Measurements from ENCODE around the gene SHROOM3. TPM values are rescaled to one million over a fixed set of nuclear protein-coding genes. Genes with fewer than 3 reads are reported as not detected.

Gene SHROOM3
- total RNA-seq, 1 donor from 2014 or later = 11.8 TPM

Small RNA genes lying within 50 kb of the gene (small RNA-seq; reads per million reads assigned to genes)
- not detected for gene MIR4450 (ENCODE audit: low replicate concordance)
- not detected for gene RF00278 (ENCODE audit: low replicate concordance)
- not detected for gene RNU6-145P (ENCODE audit: low replicate concordance)

Other genes starting within 250 kb of the SHROOM3 start
- gene SCARB2, start 221.4 kb upstream of the SHROOM3 start, total RNA-seq = 196 TPM
- gene FAM47E, start 183.5 kb upstream of the SHROOM3 start, total RNA-seq = 2.5 TPM
- gene STBD1, start 128.5 kb upstream of the SHROOM3 start, total RNA-seq = 0.74 TPM
- 3.9 TPM for gene CCDC158, start 14.1 kb upstream of the SHROOM3 start, total RNA-seq

All from temporal lobe (tissue), 2 donors.